ENCODE data around the gene OR6K3.

DNA sequence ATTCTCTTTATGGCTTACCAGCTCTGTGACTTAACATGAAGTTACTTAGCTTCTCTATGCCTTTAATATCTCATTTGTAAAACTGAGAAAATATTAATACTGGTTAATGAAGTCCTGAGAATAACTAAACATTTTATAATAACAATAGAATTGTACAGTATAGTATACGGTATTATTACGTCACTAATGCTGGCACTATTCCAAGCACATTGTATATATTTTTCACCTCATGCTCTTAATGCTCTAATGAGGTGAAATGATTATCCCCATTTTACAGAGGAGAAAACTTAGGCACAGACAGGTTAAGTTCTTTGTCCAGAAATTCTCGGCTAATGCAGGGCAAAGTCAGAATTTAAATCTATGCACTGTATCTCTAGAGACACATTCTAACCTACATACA lies 856 bp downstream of the OR6K3 start:
- no peak for TF ChIP-seq POLR2A (IDR thresholded peaks at IDR 0.05; ENCODE audit: low read depth, low read length)
- TF ChIP-seq TAF1 (IDR thresholded peaks at IDR 0.05; ENCODE audit: borderline replicate concordance, low read depth, low read length), result no peak

Data from GM12892 (cell line).